ENCODE measurements around the gene OR10R2.

DNA sequence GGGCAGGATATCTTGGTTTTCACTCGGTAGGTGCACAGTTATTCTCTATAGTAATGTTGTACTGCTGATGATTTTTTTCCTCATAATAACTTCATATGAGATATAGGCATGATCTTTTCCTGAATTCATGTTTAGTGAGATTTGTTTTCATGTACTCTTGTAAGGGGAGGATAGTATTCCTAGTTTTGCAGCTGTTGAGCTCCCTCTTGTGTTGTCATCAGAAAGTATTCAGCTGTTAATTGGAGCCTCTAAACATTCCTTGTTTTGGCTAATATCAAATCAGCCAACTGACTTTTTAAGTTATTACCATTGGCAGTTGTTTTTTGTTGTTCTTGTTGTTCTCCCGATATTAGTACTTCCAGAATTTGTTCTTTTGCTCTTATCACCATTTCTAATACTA lies 24.4 kb downstream of the OR10R2 start:
- no peak for TF ChIP-seq LEF1 (IDR thresholded peaks at IDR 0.05; ENCODE audit: borderline replicate concordance)
- TF ChIP-seq BHLHE40 (IDR thresholded peaks at IDR 0.05; ENCODE audit: borderline replicate concordance): no peak
- no peak for TF ChIP-seq FOXK2 (IDR thresholded peaks at IDR 0.05)
- TF ChIP-seq ELF4 (IDR thresholded peaks at IDR 0.05): no peak
